ENCODE measurements around the gene TMEM244.
"Not testable (repeated sequence)": the region's sequence is repeated elsewhere in the genome, so short reads cannot be mapped to it uniquely, and the experiment has no call there.

The TMEM244 gene

DNA sequence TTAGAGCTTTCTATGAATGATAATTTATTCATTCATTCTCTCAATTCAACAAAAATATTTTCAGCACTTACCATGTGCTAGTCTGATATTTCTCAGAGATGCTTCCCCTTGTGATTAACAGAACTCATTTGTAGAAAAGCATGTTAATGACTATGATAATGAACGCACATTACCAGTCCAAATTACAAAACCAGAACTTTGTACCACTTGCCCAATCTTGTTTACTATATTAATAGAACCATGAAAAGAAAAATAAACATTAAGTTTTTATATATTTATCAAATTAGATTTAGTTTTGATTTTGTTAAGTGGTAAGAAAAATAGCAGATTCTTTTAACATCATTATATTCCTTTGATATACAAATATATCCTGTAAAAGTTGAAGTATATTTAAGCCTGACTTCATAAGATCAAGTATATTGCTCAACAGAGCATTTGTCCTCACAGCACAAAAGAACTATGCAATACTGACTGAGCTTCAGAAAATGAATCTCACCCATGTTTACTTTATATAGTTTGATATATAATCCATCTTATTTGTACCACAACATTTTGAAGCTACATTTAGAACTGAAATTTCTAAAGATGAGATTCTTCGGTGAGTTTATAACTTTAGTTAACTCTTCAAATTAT lies 48.9 kb downstream of the TMEM244 start:
- no peak for DNase-seq (ENCODE audit: low read depth in 3 of 3)

DNA sequence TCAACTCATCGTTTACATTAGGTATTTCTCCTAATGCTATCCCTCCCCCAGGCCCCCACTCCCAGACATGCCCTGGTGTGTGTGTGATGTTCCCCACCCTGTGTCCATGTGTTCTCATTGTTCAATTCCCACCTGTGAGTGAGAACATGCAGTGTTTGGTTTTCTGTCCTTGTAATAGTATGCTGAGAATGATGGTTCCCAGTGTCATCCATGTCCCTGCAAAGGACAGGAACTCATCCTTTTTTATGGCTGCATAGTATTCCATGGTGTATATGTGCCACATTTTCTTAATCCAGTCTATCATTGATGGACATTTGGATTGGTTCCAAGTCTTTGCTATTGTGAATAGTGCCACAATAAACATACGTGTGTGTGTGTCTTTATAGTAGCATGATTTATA lies 54.0 kb downstream of the TMEM244 start:
- DNase-seq (ENCODE audit: low read depth in 3 of 3): not testable (repeated sequence)

DNA sequence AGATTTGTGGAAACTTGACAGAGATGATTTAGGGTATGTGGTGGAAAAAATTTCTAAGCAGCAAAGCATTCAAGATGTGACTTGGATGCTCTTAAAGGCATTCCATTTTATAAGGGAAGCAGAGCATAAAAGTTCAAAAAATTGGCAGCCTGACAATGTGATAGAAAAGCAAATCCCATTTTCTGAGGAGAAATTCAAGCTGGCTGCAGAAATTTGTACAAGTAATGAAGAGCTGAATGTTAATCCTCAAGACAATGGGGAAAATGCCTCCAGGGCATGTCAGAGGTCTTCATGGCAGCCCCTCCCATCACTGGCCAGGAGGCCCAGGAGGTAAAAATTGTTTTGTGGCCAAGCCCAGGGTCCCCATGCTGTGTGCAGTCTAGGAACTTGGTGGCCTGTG lies 58.2 kb downstream of the TMEM244 start:
- DNase-seq (ENCODE audit: low read depth in 3 of 3): not testable (repeated sequence)

DNA sequence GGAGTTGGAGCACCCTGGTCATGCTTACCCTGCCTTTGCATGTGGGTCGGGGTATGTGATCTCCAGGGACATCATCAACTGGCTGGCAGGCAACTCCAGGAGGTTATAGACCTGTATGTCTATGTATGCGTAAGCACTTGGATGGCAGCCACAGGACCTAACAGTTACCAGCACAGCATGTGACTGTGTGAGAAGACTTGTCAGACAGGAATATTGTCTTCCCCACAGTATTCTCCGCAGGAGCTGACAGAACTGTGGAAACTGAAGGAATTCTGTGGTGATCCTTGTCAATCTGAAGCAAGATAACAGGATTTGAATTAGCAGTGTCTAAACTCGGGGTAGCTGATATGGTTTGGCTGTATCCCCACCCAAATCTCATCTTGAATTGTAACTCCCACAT lies 59.2 kb downstream of the TMEM244 start:
- DNase-seq (ENCODE audit: low read depth in 3 of 3): no peak

DNA sequence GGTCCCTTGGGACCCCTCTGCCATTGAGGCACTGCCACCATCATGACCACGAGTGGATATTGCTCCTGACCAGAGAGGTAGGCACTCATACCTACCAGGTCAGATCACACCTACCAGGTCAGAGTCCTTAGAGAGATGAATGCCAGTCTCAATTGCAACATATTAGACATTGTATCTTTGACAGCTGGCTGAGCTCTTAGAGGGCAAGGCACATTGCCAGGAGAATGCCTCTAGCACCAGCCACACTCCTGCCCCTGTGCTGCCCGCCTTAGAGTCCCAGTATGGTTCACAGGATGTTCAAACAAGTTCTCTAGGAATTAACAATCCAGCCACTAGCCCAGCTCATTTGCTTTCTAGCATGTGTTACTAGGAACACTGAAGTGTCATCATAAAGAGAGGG lies 65.9 kb downstream of the TMEM244 start:
- DNase-seq (ENCODE audit: low read depth in 3 of 3): no peak

DNA sequence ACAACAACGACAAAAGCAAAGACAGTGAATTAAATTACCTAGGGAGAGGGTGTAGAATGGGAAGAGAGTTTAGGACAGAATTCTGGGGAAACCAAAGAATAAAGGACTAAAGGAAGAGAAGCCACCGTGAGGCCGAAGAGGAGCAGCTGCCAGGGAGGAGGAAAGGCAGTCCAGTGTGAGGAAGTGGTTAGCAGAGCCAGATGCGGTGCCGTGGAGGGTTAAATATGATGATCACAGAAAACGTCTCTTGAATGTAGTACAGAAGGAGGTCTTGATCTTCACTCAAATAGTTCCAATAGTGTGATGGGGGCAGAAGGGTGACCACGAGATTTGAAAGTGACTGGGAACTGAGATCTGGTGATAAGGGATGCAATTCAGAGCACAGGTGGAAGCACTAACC lies 67.7 kb downstream of the TMEM244 start:
- DNase-seq (ENCODE audit: low read depth in 3 of 3): no peak

DNA sequence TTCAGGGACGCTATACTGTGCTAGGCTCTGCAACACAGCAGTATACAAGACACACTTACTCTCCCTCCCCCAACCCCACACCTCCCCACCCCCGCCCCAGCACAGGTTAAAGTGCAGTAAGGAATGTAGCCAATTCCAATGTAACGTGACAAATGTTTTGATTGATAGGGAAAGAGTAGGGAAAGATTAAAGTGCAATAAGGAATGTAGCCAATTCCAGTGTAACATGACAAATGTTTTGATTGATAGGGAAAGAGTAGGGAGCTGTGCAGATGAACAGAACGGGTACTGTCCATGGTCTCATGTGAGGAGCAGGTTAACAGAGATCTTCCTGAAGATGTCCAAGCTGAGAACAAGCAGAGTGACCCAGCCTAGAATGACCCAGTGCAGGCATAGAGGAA lies 69.1 kb downstream of the TMEM244 start:
- DNase-seq (ENCODE audit: low read depth in 3 of 3): no peak

DNA sequence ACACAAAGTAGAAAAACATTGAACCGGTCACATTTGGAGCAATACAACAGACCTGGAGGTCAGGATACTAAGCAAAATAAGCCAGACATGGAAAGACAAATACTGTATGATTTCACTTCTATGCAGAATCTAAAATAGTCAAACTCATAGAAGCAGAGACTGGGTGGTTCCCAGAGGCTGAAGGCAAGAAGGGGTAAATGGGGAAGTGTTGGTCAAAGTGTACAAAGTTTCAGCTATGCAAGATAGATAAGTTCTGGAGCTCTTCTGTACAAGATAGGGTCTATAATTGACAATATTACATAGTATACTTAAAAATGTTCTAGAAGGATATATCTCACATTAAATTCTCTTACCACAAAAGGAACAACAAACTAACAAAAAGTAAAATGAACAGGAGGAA lies 70.3 kb downstream of the TMEM244 start:
- DNase-seq (ENCODE audit: low read depth in 3 of 3): no peak

DNA sequence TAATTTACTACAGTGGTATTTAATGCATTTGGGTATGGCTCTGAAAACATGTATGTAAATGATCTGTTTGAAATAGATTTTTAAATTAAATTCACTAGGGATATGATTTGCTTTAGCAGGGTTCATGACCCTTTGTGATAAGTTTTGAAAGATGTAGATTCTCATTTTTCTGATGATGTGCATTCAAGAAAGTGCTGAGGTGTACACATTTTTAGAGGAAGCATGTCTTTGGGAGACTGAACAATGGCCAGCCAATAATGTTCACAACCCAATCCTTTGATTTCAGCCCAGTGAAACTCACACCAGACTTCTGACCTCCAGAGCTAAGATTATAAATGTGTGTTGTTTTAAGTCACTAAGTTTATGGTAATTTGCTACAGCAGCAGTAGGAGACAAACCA lies 71.1 kb downstream of the TMEM244 start:
- no peak for DNase-seq (ENCODE audit: low read depth in 3 of 3)

DNA sequence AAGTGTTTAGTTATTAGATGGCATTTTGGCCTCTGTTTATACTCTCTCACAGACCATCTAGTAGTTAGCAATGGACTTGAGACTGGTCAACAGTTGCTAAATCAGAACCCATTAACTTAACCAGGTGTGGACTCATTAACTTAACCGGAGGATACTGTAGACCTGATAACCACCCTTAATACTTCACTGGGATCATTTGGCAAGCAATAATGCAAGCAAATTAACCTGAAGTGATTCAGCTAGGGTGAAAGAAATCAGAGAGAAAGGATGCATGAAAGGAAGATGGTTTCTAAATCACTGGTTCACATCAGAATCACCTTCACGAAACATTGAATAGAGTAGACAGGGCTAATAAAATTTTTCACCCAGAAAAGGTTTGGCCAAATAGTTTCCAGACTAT lies 73.3 kb downstream of the TMEM244 start:
- DNase-seq (ENCODE audit: low read depth in 3 of 3): no peak

DNA sequence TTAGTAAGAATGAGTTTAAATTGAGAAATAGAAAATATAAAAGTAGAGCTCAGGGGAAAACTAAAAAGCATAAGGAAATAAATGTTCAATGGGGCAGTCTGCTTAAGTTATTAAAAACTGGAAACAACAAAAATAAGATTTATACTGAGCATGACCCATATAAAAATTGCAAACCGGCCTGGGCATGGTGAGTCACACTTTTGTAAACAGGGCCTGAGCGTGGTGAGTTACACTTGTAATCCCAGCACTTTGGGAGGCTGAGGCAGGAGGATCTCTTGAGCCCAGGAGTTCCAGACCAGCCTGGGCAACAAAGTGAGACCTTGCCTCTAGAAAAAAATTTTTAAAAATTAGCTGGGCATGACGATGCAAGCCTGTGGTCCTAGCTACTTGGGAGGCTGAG lies 74.6 kb downstream of the TMEM244 start:
- DNase-seq (ENCODE audit: low read depth in 3 of 3): no peak

DNA sequence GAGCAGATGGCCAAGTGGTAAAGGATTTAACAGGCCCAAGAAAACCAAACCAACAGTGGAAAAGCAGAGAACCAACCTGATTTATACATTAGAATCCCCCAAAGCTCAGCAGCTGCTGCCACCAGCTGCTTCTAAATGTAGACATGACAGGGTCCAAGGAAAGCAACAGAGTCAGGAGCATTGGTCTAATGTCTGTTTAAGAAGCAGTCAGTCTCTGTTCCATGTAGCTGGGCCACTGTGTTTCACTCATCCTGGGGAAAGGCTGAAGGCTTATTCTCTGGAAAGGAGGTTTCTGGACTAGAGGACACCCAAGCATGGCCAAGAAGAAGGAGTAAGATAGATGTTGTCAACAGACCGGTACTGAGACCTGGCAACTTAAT lies 75.4 kb downstream of the TMEM244 start:
- no peak for DNase-seq (ENCODE audit: low read depth in 3 of 3)

DNA sequence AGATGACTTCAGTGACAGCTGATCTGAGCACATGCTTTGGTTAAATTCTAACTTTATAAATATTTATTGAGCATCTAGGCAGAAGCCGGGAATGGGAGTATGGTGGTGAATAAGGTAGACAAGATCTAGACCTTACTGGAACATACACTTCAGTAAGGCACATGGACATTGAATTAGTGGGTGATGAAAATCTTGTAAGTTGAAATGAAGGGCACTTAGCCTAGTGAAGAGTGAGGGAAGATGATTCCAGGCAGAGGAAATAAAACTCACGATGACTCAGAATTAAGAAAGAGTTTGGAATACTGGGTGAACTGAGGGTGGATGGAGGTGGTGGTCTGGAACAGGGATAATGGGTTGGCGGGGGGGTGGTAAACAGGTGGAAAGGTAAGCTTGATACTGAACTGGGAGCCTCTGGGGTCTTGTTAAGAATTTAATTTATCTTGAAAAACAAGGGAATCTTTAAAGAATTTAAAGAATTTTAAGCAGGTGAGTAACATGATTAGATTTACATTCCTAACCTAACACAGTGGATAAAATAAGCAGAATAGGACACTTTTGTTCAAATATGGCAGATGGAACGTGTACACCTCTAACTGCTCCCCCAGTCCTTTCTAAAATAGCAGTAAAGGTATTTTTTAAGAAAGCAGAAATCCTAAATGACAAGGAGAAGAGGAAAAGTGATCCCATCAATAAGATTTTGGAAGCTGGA lies 75.9 kb downstream of the TMEM244 start:
- no peak for DNase-seq (ENCODE audit: low read depth in 3 of 3)

All from stimulated activated CD4-positive, alpha-beta T cell treated with anti-CD3 and anti-CD28 coated beads, TNF-alpha, amount 100 ng/mL, for 48 hours (primary cell).